ENCODE measurements around the gene CT47A1.

DNA sequence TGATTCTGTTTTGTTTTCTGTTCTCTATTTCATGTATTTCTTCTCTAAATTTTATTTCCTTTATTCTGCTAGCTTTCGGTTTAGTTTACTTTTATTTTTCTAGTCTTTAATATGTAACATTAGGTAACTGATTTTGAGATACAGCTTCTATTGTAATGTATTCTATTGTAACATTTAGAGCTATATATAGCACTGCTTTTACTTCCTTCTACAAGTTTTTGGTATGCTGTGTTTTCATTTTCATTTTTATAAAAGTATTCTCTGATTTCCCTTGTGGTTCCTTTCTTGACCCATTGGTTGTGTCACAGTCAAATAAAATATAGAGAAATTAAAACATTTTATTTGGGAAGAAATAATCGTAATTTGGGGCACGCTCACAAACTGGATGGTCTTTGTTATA, 13.9 kb upstream of the CT47A1 start:
- TF ChIP-seq, protein P1, sequence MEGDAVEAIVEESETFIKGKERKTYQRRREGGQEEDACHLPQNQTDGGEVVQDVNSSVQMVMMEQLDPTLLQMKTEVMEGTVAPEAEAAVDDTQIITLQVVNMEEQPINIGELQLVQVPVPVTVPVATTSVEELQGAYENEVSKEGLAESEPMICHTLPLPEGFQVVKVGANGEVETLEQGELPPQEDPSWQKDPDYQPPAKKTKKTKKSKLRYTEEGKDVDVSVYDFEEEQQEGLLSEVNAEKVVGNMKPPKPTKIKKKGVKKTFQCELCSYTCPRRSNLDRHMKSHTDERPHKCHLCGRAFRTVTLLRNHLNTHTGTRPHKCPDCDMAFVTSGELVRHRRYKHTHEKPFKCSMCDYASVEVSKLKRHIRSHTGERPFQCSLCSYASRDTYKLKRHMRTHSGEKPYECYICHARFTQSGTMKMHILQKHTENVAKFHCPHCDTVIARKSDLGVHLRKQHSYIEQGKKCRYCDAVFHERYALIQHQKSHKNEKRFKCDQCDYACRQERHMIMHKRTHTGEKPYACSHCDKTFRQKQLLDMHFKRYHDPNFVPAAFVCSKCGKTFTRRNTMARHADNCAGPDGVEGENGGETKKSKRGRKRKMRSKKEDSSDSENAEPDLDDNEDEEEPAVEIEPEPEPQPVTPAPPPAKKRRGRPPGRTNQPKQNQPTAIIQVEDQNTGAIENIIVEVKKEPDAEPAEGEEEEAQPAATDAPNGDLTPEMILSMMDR (IDR thresholded peaks at IDR 0.05) = no peak
- no peak for TF ChIP-seq POLR2A (IDR thresholded peaks at IDR 0.05)

All from Peyer's patch (tissue), 4 donors.